Esophagus muscularis mucosa (tissue), 4 donors: Measurements from ENCODE around the gene FRMD5.

Experiments used
- CTCF ChIP-seq, 3 experiments: fragments of 200-600 bp in 2 of 3; fragments of 450-650 bp in 1 of 3; sonication (generic) in 2 of 3; IDR thresholded peaks; one replicate each; pipeline ENCODE4 v1.5.1; 2017 to 2019; ENCODE audit warnings: antibody characterized with exemption in 3 of 3, mild to moderate bottlenecking in 2 of 3, moderate library complexity in 1 of 3
- EP300 ChIP-seq: sonication (generic); formaldehyde crosslinking; IDR thresholded peaks from one replicate; pipeline ENCODE4 v1.6.1; 2017; ENCODE audit warnings: antibody characterized with exemption
- POLR2A ChIP-seq: fragments of 450-650 bp; IDR thresholded peaks from one replicate; pipeline ENCODE4 v1.6.1; 2017; ENCODE audit warnings: antibody characterized with exemption, moderate library complexity, mild to moderate bottlenecking, low read depth
- POLR2AphosphoS5 ChIP-seq, 2 donors: sonication (generic); formaldehyde crosslinking; IDR thresholded peaks; one replicate each; pipeline ENCODE4 v1.6.1; 2017; ENCODE audit warnings: antibody characterized with exemption in 2 of 2

GRCh38 chr15:43991206-43991605, 203.9 kb downstream of the FRMD5 start:
- no peak for TF ChIP-seq CTCF (IDR thresholded peaks at IDR 0.05)
- TF ChIP-seq POLR2AphosphoS5 (IDR thresholded peaks at IDR 0.05): no peak
- TF ChIP-seq POLR2A: no peak
- TF ChIP-seq EP300: no peak
